GM19452 (cell line): ENCODE results near the gene OLR1.

Source experiments
- ATAC-seq: cut with Tn5 transposase; IDR thresholded peaks from one replicate; pipeline ENCODE4 v1.9.1; 2021; ENCODE audit not compliant: unreplicated experiment

The OLR1 gene

GRCh38 chr12:10110256-10110844, 61.6 kb downstream of the OLR1 start:
- ATAC-seq = no peak
